Omental fat pad (tissue), 4 donors: ENCODE results near the gene ATG9A. TPM values are rescaled to one million over a fixed set of nuclear protein-coding genes. Genes with fewer than 3 reads are reported as not detected.
"Not testable (repeated sequence)": the region's sequence is repeated elsewhere in the genome, so short reads cannot be mapped to it uniquely, and the experiment has no call there.

Experiments used
- ATAC-seq: fragments of 150-250 bp; one replicate; pipeline ENCODE4 v1.9.1; 2016; ENCODE audit warnings: mild to moderate bottlenecking, moderate library complexity; ENCODE audit not compliant: low FRiP score
- DNase-seq: peaks from one replicate; pipeline ENCODE4 v3.0.0-alpha.2; 2019; ENCODE audit warnings: low spot score
- total RNA-seq, 4 donors: library from RNA; depleted of rRNA; stranded (reverse); fragments of >200 nt; gene quantifications; one replicate each; pipeline ENCODE4 v1.1.0, GENCODE V29; 2016
- TF ChIP-seq, protein P1 (sequence below), 3 donors: fragments of 450-650 bp; IDR thresholded peaks; one replicate each; pipeline ENCODE4 v1.5.1; 2016 to 2017; ENCODE audit warnings: antibody characterized with exemption in 3 of 3, mild to moderate bottlenecking in 3 of 3, moderate library complexity in 2 of 3

Gene ATG9A
- total RNA-seq, 4 donors from 2014 or later = 24.4 to 52.2 (median 38.6) TPM

- ATAC-seq = no peak
- TF ChIP-seq, protein P1, sequence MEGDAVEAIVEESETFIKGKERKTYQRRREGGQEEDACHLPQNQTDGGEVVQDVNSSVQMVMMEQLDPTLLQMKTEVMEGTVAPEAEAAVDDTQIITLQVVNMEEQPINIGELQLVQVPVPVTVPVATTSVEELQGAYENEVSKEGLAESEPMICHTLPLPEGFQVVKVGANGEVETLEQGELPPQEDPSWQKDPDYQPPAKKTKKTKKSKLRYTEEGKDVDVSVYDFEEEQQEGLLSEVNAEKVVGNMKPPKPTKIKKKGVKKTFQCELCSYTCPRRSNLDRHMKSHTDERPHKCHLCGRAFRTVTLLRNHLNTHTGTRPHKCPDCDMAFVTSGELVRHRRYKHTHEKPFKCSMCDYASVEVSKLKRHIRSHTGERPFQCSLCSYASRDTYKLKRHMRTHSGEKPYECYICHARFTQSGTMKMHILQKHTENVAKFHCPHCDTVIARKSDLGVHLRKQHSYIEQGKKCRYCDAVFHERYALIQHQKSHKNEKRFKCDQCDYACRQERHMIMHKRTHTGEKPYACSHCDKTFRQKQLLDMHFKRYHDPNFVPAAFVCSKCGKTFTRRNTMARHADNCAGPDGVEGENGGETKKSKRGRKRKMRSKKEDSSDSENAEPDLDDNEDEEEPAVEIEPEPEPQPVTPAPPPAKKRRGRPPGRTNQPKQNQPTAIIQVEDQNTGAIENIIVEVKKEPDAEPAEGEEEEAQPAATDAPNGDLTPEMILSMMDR (IDR thresholded peaks at IDR 0.05) = no peak
- DNase-seq = no peak
Measured at GRCh38 chr2:219207884-219208740, 21.3 kb downstream of the ATG9A start.

DNA sequence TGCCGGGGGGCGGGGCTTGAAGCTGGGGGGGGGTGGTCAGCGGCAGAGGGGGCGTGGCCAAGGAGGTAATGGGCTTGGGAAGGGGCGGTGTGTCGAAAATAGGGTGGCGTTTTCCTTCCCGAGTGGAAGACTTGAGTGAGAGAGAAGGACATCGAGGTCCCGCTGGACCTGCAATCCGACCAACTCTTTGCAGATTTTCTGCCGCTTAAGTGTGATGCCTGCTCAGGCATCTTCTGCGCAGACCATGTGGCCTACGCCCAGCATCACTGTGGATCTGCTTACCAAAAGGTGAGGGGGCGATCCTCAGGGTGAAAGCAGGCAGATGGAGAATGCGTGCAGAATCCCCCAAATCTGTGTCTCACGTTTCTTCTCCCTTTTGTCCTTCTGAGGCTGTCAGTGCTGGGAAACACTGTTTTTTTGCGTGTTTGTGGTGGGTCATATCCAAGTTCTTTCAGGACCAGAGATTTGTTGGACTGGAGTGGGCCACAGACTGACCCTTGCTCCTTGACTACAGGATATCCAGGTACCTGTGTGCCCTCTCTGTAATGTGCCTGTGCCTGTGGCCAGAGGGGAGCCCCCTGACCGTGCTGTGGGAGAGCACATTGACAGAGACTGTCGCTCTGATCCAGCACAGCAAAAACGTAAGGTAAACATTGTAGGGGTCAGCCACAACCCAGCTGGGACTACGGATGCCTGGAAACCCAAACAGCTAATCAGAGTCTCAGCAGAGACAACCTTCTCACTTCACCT, 22.1 kb downstream of the ATG9A start:
- ATAC-seq = no peak
- TF ChIP-seq, protein P1 (IDR thresholded peaks at IDR 0.05) = no peak
- DNase-seq = no peak

DNA sequence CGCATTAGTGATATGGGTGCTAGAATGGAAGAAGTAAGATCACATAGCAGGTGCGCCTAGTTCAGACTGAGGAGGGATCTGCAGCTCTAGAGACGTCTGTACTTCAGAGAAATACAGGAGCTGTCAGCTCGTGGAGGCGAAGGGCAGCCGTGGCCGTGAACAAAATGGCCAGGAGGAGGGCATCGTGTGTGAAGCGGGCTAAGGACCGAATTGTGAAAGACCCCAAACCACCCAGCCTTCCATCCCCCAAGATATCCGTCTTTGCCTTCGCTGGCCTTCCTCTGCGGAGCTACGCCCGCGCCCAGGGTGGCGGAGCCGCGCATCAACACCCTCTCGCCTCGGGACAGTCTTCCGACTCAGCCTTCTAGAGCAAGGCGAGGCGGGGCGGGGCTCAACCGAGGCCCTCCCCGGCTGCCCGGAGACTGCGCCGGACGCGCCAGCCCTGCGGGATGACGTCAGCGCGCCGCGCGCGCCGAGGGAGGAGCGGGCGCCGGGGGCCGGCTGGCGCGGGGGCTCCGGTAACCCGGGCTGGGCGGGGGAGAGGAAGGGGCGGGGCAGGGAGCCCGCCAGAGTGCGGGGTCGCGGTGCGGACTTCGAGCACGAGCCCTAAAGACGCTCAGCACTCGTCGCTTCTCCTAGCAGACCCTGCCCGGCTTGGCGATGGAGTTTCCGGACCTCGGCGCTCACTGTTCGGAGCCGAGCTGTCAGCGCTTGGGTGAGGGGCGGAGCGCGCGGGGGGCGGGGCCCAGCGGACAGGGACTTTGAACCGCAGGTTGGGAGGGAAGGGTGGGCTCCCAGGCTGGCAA, 22.9 kb downstream of the ATG9A start, which contains the start of gene ZFAND2B:
ZFAND2B (plus strand) TSS at position 455 of the 806 bp plus-strand sequence; CDS start at position 661, 206 bp downstream.
- DNase-seq (peak; percentile 77), ATAC-seq (peak; percentile 99)
- TF ChIP-seq, protein P1 (IDR thresholded peaks at IDR 0.05) = no peak

- DNase-seq (no peak), ATAC-seq (no peak)
- TF ChIP-seq, protein P1 (IDR thresholded peaks at IDR 0.05) = no peak
Measured at GRCh38 chr2:219205981-219206327, 23.5 kb downstream of the ATG9A start.

GRCh38 chr2:219205165-219205538, 24.3 kb downstream of the ATG9A start:
- no peak for ATAC-seq
- TF ChIP-seq, protein P1 (IDR thresholded peaks at IDR 0.05) = no peak
- DNase-seq = no peak

GRCh38 chr2:219204425-219205164, 24.8 kb downstream of the ATG9A start:
- TF ChIP-seq, protein P1 (IDR thresholded peaks at IDR 0.05) = no peak
- DNase-seq = no peak
- ATAC-seq = no peak

- DNase-seq, ATAC-seq: not testable (repeated sequence)
Measured at GRCh38 chr2:219201331-219201730, 28.1 kb downstream of the ATG9A start.

- not testable (repeated sequence) for ATAC-seq, DNase-seq
Measured at GRCh38 chr2:219200502-219201326, 28.7 kb downstream of the ATG9A start.
